ENCODE results near the gene SREBF1. TPM values are rescaled to one million over a fixed set of nuclear protein-coding genes. Genes with fewer than 3 reads are reported as not detected.

Gene SREBF1
- 100 to 1,000 TPM in 3 of 5 experiments, 10 to 100 TPM in 2; 30.9 to 281 (median 159) TPM for total RNA-seq
- 10 to 100 TPM; 22.4 to 41.3 TPM for polyA plus RNA-seq
- total RNA-seq: 185 reads per million, percentile 92 among the genes with 10 or more reads in this experiment

DNA sequence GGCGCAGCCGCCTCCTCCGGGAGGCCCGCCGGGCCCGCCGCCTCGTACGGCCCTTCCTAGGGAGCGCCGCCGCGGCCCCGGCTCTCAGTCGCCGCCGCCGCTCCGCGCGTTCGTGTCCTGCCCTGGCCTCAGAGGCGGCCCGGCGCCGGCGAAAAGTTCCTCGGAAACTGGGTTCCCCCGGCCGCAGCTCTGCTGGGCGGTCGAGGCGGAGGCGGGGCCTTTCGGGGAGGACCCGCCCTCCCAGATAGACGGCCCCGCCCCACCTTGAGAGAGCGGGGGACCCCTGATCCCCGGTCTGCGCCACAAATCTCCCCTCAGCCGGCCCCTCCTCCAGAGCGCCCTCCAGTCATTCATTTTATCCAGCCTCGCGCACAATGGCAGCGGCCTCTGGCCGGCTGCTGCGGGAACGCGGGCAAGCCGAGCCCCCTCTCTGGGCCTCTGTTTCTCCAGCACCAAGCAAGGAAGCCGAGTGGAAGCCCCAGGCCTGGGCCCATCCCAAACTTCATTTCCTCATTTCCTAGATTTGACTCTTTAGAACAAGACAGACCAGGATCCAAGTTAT, at the start of gene SREBF1:
Gene SREBF1, minus strand, starts transcription at position 169 of the 562 bp plus-strand sequence. CDS start 169 bp downstream, outside the sequence.
- Histone ChIP-seq H3K4me3 (ENCODE audit: low read length) (peak within 1 kb of the TSS; percentile 86), H3K9me3 (ENCODE audit: control insufficient read depth in 2 of 3, low read length in 3 of 3) (no peaks in the 10 kb centered on the region), H3K36me3 (ENCODE audit: control insufficient read depth in 2 of 3, insufficient read depth in 3 of 3, low read length in 3 of 3) (peaks cover 0 to 9% (median 0%) of the 10 kb centered on the region in 3 experiments), H3K27me3 (ENCODE audit: control insufficient read depth in 2 of 2, insufficient read depth in 2 of 2, low read length in 2 of 2) (no peaks in the 10 kb centered on the region), H3K27ac (ENCODE audit: low read depth, low read length) (peak within 1 kb of the TSS; percentile 99), H3K4me1 (ENCODE audit: control insufficient read depth in 2 of 2, insufficient read depth in 2 of 2, low read length in 2 of 2) (peaks cover 18 to 56% of the 10 kb centered on the region in 2 donors)
- H3K36me3 Mint-ChIP-seq: peaks cover 0 to 16% (median 0%) of the 10 kb centered on the region in 5 donors
- intact Hi-C loops (cut with micrococcal nuclease): loop anchor here (1.0 to 10.0 kb wide), 12 partner anchors 12 to 346 kb away; partner anchors contain the start of genes DRC3 (in 2 of the 2), TOM1L2 (in 2 of the 2), ALKBH5 (in 1 of the 2) and ATPAF2 (in 1 of the 2)
- POLR2A ChIA-PET: interaction anchor here (0.7 to 5.6 kb wide), 10 partner anchors 9 to 1563 kb away, joined by 3 to 66 read pairs (median 6); partner anchors contain the start of genes DRC3 and TOM1L2
- H3K4me3 Mint-ChIP-seq: peak within 1 kb of the TSS; percentile 85 to 95 (median 92)
- peak; percentile 43 to 80 (median 60) for DNase-seq
- H3K27ac Mint-ChIP-seq: peak within 1 kb of the TSS; percentile 94 to 99 (median 98)
- peak; percentile 49 for ATAC-seq
- H3K27me3 Mint-ChIP-seq: no peaks in the 10 kb centered on the region
- peaks cover 46 to 75% (median 71%) of the 10 kb centered on the region in 7 donors for H3K4me1 Mint-ChIP-seq
- CTCF ChIA-PET: interaction anchor here (0.8 to 1.8 kb wide), 7 partner anchors 9 to 86 kb away, joined by 3 to 13 read pairs (median 4); no protein-coding TSS in a partner anchor
- H3K9me3 Mint-ChIP-seq: peaks cover 0 to 5% (median 0%) of the 10 kb centered on the region in 11 donors

DNA sequence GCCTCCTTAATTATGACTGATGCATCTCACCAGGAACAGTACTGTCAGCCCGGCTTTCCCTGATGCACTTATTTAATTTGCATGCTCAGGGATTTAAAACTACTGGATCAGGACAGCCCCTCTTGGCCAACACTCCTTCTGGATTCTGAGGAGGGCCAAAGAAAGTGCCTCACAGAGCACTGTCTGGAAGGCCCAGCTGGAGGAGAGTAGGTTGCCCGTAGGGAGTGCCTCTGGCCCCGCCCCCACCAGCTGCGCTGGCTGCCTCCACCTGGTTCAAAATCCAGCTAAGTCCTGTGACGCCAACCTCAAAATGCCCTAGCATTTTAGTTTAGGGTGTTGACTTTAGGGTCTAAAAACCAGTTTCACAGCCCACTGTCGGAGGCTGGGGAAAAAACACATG, 49.4 kb upstream of the SREBF1 start:
- intact Hi-C loops (cut with micrococcal nuclease): no loop called here
- Histone ChIP-seq H3K9me3 (ENCODE audit: control insufficient read depth in 2 of 3, low read length in 3 of 3) (no peaks in the 10 kb centered on the region), H3K4me1 (ENCODE audit: control insufficient read depth in 2 of 2, insufficient read depth in 2 of 2, low read length in 2 of 2) (no peaks in the 10 kb centered on the region), H3K36me3 (ENCODE audit: control insufficient read depth in 2 of 3, insufficient read depth in 3 of 3, low read length in 3 of 3) (peaks cover 0 to 70% (median 14%) of the 10 kb centered on the region in 3 experiments), H3K27ac (ENCODE audit: low read depth, low read length) (no peak overlapping the region), H3K27me3 (ENCODE audit: control insufficient read depth in 2 of 2, insufficient read depth in 2 of 2, low read length in 2 of 2) (no peaks in the 10 kb centered on the region), H3K4me3 (ENCODE audit: low read length) (no peak overlapping the region)
- CTCF ChIA-PET: no interaction called here
- POLR2A ChIA-PET: interaction anchor here (0.6 kb wide), 1 partner anchor 9 kb away, joined by 3 read pairs; no protein-coding TSS in a partner anchor
- Mint-ChIP-seq H3K27ac (no peak overlapping the region), H3K27me3 (no peaks in the 10 kb centered on the region), H3K4me1 (peaks cover 0 to 4% (median 3%) of the 10 kb centered on the region in 7 donors), H3K4me3 (no peak overlapping the region), H3K36me3 (peaks cover 0 to 30% (median 12%) of the 10 kb centered on the region in 5 donors), H3K9me3 (no peaks in the 10 kb centered on the region)
- no peak for DNase-seq
- no peak for ATAC-seq

- peaks cover 0 to 3% (median 0%) of the 10 kb centered on the region in 7 donors for H3K4me1 Mint-ChIP-seq
- peaks cover 0 to 42% (median 12%) of the 10 kb centered on the region in 5 donors for H3K36me3 Mint-ChIP-seq
- CTCF ChIA-PET: interaction anchor here (1.2 to 1.3 kb wide), 2 partner anchors 10 to 34 kb away, joined by 3 to 4 read pairs; no protein-coding TSS in a partner anchor
- H3K4me3 ChIP-seq (ENCODE audit: low read length): no peak overlapping the region
- H3K4me1 ChIP-seq (ENCODE audit: control insufficient read depth in 2 of 2, insufficient read depth in 2 of 2, low read length in 2 of 2): no peaks in the 10 kb centered on the region
- no peaks in the 10 kb centered on the region for H3K9me3 Mint-ChIP-seq
- no peaks in the 10 kb centered on the region for H3K27me3 ChIP-seq (ENCODE audit: control insufficient read depth in 2 of 2, insufficient read depth in 2 of 2, low read length in 2 of 2)
- no peak overlapping the region for H3K27ac ChIP-seq (ENCODE audit: low read depth, low read length)
- H3K27me3 Mint-ChIP-seq: no peaks in the 10 kb centered on the region
- ATAC-seq (no peak), DNase-seq (no peak)
- peaks cover 0 to 85% (median 14%) of the 10 kb centered on the region in 3 experiments for H3K36me3 ChIP-seq (ENCODE audit: control insufficient read depth in 2 of 3, insufficient read depth in 3 of 3, low read length in 3 of 3)
- no peak overlapping the region for H3K4me3 Mint-ChIP-seq
- POLR2A ChIA-PET: no interaction called here
- H3K9me3 ChIP-seq (ENCODE audit: control insufficient read depth in 2 of 3, low read length in 3 of 3): no peaks in the 10 kb centered on the region
- intact Hi-C loops (cut with micrococcal nuclease): no loop called here
- peak overlapping the region in 1 of 9 donors; percentile 57 for H3K27ac Mint-ChIP-seq
These were observed 47.9 kb upstream of the SREBF1 start for GRCh38 chr17:17884391-17885357.

- peaks cover 0 to 85% (median 11%) of the 10 kb centered on the region in 3 experiments for H3K36me3 ChIP-seq (ENCODE audit: control insufficient read depth in 2 of 3, insufficient read depth in 3 of 3, low read length in 3 of 3)
- H3K27me3 Mint-ChIP-seq: no peaks in the 10 kb centered on the region
- H3K27ac ChIP-seq (ENCODE audit: low read depth, low read length): no peak overlapping the region
- H3K36me3 Mint-ChIP-seq: peaks cover 0 to 46% (median 12%) of the 10 kb centered on the region in 5 donors
- H3K27me3 ChIP-seq (ENCODE audit: control insufficient read depth in 2 of 2, insufficient read depth in 2 of 2, low read length in 2 of 2): no peaks in the 10 kb centered on the region
- no peak overlapping the region for H3K4me3 ChIP-seq (ENCODE audit: low read length)
- intact Hi-C loops (cut with micrococcal nuclease): no loop called here
- H3K9me3 ChIP-seq (ENCODE audit: control insufficient read depth in 2 of 3, low read length in 3 of 3): no peaks in the 10 kb centered on the region
- H3K4me1 ChIP-seq (ENCODE audit: control insufficient read depth in 2 of 2, insufficient read depth in 2 of 2, low read length in 2 of 2): no peaks in the 10 kb centered on the region
- no peak for DNase-seq
- no peak overlapping the region for H3K27ac Mint-ChIP-seq
- H3K4me3 Mint-ChIP-seq: no peak overlapping the region
- no peaks in the 10 kb centered on the region for H3K9me3 Mint-ChIP-seq
- CTCF ChIA-PET: interaction anchor here (1.2 to 1.3 kb wide), 2 partner anchors 9 to 35 kb away, joined by 3 to 4 read pairs; no protein-coding TSS in a partner anchor
- no peak for ATAC-seq
- POLR2A ChIA-PET: no interaction called here
- H3K4me1 Mint-ChIP-seq: peaks cover 0 to 3% (median 0%) of the 10 kb centered on the region in 7 donors
These were observed 47.0 kb upstream of the SREBF1 start for GRCh38 chr17:17883801-17884200.

DNA sequence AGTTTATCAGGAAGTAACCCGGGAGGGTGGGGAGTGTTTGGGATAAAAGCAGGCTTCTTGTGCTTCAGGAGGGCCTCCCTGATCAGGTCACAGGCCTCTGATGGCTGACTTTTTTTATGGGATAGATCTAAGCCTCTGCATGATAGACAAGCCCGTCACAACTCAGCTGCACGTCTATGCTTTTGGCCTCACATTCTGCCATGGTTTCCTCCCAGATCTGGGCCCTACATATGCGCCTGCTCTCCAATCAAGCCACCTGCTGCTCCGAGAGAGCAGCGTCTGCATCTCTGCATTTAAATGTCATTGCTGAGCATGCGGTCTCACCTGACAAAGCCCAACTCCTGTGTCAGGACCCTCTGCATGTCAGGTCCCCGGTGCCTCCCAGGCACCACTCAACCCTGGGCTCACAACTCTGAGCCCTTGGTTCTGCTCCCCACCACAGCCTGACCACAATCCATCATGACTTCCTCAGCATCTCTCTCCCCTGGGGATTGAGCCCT, 45.3 kb upstream of the SREBF1 start:
- no peak for ATAC-seq
- Mint-ChIP-seq H3K27ac (no peak overlapping the region), H3K36me3 (peaks cover 0 to 55% (median 13%) of the 10 kb centered on the region in 5 donors), H3K4me1 (peaks cover 0 to 3% (median 0%) of the 10 kb centered on the region in 7 donors), H3K4me3 (no peak overlapping the region), H3K9me3 (no peaks in the 10 kb centered on the region), H3K27me3 (no peaks in the 10 kb centered on the region)
- Histone ChIP-seq H3K27me3 (ENCODE audit: control insufficient read depth in 2 of 2, insufficient read depth in 2 of 2, low read length in 2 of 2) (no peaks in the 10 kb centered on the region), H3K36me3 (ENCODE audit: control insufficient read depth in 2 of 3, insufficient read depth in 3 of 3, low read length in 3 of 3) (peaks cover 0 to 87% (median 17%) of the 10 kb centered on the region in 3 experiments), H3K4me1 (ENCODE audit: control insufficient read depth in 2 of 2, insufficient read depth in 2 of 2, low read length in 2 of 2) (no peaks in the 10 kb centered on the region), H3K4me3 (ENCODE audit: low read length) (no peak overlapping the region), H3K9me3 (ENCODE audit: control insufficient read depth in 2 of 3, low read length in 3 of 3) (no peaks in the 10 kb centered on the region), H3K27ac (ENCODE audit: low read depth, low read length) (no peak overlapping the region)
- intact Hi-C loops (cut with micrococcal nuclease): no loop called here
- no peak for DNase-seq
- CTCF ChIA-PET: interaction anchor here (0.6 kb wide), 1 partner anchor 356 kb away, joined by 4 read pairs; no protein-coding TSS in a partner anchor
- POLR2A ChIA-PET: no interaction called here

Data from naive thymus-derived CD4-positive, alpha-beta T cell (primary cell).